ENCODE measurements around the gene CYB5R4.

GRCh38 chr6:83862776-83863471 is 3.4 kb downstream of the CYB5R4 start:
- no peak for TF ChIP-seq CTCF (IDR thresholded peaks at IDR 0.05)
- TF ChIP-seq POLR2A (IDR thresholded peaks at IDR 0.05): no peak
- no peak for TF ChIP-seq EP300 (IDR thresholded peaks at IDR 0.05)
